ENCODE measurements around the gene ONECUT3. TPM values are rescaled to one million over a fixed set of nuclear protein-coding genes. Genes with fewer than 3 reads are reported as not detected.

ONECUT3 gene
- total and polyA plus RNA-seq, 11 donors, result not detected

DNA sequence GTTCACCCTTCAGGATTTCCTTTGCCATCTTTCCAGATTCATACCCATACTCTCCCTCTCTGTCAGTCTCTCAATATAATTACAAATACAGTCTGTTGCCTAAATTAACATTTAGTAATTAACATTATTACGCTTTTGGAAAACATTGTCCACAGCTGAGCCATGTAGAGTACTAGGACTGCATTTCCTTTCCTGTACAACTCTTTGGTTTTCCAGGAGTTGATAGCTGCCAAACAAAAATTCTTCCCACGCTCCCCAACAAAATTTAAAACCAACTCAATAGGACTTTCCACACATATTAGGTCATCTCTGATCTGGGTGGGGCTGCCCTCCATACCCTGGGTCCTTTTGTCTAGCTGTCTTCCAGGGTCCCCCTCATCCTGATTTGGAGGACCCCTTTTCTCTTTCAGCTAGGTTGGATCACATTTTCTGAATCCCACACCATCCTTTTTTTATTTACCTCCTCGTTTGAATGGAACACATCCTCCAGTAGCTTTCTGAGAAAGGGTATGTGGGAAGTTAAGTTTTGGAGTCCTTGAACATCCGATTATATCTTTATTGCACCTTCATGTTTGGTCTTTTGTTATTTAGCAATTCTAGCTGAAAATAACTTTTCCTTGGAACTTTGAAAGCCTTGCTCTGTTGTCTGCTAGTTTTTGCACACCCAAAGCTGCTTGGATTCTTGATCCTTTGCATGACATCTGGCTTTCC, 17.7 kb downstream of the ONECUT3 start:
- no peak overlapping the region for H3K27ac ChIP-seq
- 85 to 87% (median 86%) methylated on average over 4 of the region's 4 CpGs for WGBS, 4 donors
- H3K9me3 ChIP-seq, result peaks cover 0 to 25% (median 14%) of the 10 kb centered on the region in 12 donors
- H3K27me3 ChIP-seq, result peaks cover 55 to 98% (median 67%) of the 10 kb centered on the region in 9 donors
- peaks cover 0 to 10% (median 0%) of the 10 kb centered on the region in 12 donors for H3K4me1 ChIP-seq
- no peak for ATAC-seq
- TF ChIP-seq POLR2A (IDR thresholded peaks at IDR 0.05), result no peak
- TF ChIP-seq, protein P1, sequence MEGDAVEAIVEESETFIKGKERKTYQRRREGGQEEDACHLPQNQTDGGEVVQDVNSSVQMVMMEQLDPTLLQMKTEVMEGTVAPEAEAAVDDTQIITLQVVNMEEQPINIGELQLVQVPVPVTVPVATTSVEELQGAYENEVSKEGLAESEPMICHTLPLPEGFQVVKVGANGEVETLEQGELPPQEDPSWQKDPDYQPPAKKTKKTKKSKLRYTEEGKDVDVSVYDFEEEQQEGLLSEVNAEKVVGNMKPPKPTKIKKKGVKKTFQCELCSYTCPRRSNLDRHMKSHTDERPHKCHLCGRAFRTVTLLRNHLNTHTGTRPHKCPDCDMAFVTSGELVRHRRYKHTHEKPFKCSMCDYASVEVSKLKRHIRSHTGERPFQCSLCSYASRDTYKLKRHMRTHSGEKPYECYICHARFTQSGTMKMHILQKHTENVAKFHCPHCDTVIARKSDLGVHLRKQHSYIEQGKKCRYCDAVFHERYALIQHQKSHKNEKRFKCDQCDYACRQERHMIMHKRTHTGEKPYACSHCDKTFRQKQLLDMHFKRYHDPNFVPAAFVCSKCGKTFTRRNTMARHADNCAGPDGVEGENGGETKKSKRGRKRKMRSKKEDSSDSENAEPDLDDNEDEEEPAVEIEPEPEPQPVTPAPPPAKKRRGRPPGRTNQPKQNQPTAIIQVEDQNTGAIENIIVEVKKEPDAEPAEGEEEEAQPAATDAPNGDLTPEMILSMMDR (IDR thresholded peaks at IDR 0.05), result no peak
- intact Hi-C loops (cut with DNase I), result no loop called here
- H3K4me3 ChIP-seq, result no peak overlapping the region
- no peaks in the 10 kb centered on the region for H3K36me3 ChIP-seq
- DNase-seq, result no peak

DNA sequence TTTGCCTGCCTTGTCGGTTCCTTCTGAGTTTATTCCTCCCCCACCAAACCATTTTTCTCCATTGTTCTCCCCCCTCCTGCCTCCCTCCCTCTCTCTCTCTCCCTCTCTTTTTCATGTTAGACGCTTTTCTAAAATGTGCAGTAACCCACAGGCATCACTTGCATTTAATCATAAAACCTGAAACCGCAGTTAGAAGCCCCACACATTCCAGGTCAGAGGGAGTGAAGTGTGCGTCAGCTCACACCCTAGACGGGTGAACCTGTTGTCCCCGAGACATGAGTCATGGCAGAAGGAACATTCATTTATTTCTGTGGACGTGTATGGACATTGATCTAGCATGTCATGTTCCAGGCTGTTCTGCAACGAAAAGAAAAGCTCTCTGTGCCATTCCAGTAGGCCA, 19.9 kb downstream of the ONECUT3 start:
- TF ChIP-seq, protein P1 (IDR thresholded peaks at IDR 0.05), result no peak
- no peak for TF ChIP-seq POLR2A (IDR thresholded peaks at IDR 0.05)

DNA sequence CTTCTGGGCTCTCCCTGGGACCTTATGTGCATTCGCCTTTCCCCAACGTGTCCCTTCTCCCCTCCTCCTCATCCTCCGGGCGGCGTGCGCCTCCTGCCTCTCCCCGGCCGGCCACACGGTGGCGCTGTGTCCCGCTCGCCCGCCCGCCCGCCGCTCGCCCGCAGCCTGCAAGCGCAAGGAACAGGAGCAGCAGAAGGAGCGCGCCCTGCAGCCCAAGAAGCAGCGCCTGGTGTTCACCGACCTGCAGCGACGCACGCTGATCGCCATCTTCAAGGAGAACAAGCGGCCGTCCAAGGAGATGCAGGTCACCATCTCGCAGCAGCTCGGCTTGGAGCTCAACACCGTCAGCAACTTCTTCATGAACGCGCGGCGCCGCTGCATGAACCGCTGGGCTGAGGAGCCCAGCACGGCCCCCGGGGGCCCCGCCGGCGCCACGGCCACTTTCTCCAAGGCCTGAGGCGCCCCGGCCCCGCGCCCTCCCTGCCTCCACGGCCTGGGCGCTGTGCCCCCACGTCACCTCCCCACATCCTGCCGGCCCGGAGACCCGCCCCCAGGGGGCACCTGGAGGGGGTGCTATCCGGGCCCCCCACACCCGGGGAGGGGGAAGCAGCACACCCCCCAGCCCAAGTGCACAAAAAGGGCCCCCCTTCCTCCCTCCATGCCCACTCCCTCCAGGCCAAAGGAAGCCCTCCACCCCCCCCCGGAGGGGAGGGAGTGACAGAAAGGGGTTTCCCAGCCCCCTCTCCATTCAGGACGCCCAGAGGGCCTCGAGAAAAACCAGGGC, 21.9 kb downstream of the ONECUT3 start:
- 7 to 10% (median 8%) methylated on average over 45 to 59 of the region's 59 CpGs for WGBS, 4 donors

More for the DNA sequence above, 19.9 kb downstream of the ONECUT3 start:
- Histone ChIP-seq H3K27me3 (peaks cover 43 to 98% (median 65%) of the 10 kb centered on the region in 9 donors), H3K4me3 (no peak overlapping the region), H3K36me3 (no peaks in the 10 kb centered on the region), H3K27ac (no peak overlapping the region), H3K9me3 (peaks cover 0 to 25% (median 14%) of the 10 kb centered on the region in 12 donors), H3K4me1 (peaks cover 0 to 16% (median 0%) of the 10 kb centered on the region in 12 donors)
- intact Hi-C loops (cut with DNase I), result no loop called here
- no peak for ATAC-seq
- no peak for DNase-seq
- WGBS, 4 donors, result 39 to 56% (median 54%) methylated on average over 8 of the region's 8 CpGs

More for the DNA sequence above, 21.9 kb downstream of the ONECUT3 start:
- no peak overlapping the region for H3K4me3 ChIP-seq
- H3K27ac ChIP-seq, result no peak overlapping the region
- peaks cover 34 to 97% (median 69%) of the 10 kb centered on the region in 9 donors for H3K27me3 ChIP-seq
- no peak for DNase-seq
- no peaks in the 10 kb centered on the region for H3K36me3 ChIP-seq
- TF ChIP-seq POLR2A (IDR thresholded peaks at IDR 0.05), result no peak
- TF ChIP-seq, protein P1 (IDR thresholded peaks at IDR 0.05), result peak in 9 of 12 donors; percentile 12 to 49 (median 31)
- peaks cover 0 to 21% (median 13%) of the 10 kb centered on the region in 12 donors for H3K9me3 ChIP-seq
- no peak for ATAC-seq
- intact Hi-C loops (cut with DNase I), result no loop called here
- peaks cover 0 to 16% (median 0%) of the 10 kb centered on the region in 12 donors for H3K4me1 ChIP-seq

All from heart left ventricle (tissue), 16 donors.